ENCODE results near the gene KCNE1.
"Not testable (repeated sequence)": the region's sequence is repeated elsewhere in the genome, so short reads cannot be mapped to it uniquely, and the experiment has no call there.

The KCNE1 gene

DNA sequence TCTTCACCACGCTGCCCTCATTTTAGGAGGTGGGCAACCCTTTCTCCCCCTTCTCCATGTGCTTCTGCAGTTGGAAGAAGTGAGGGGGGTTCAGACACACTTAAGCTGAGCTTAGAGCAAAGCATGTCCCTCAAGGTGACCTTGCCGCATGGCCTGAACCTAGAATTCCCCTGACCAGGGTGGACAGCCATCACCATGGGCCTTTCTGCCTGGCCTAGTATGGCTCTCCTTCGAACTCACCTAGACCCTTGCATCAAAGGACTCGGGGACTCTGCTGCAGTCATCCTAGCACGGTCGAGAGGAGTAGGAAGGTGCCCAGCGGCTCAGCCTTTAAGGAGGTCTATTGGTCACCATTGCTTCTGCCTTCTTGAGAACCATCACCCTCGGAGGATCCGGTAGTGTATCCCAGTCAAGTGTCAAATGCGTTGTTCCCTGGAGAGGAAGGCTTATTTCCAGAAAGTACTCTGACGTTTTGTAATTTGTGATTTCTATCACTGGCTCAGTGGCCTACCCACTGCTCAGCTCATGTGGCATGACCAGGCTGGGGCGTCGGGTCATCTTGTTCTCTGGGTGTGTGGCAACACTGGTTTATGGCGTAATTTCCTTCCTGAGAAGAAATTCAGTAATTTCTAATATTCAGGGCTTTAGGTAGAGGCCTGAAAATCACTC lies at the start of gene KCNE1:
Gene KCNE1 (minus strand): TSS at position 424 of the 669 bp plus-strand sequence. CDS start 62,576 bp downstream, outside the sequence.
- DNase-seq (ENCODE audit: low read depth), result peak; percentile 62
- no peak within 1 kb of the TSS for H3K4me3 ChIP-seq (replicated peaks; ENCODE audit: low read depth, low read length)
- TF ChIP-seq, protein P1, sequence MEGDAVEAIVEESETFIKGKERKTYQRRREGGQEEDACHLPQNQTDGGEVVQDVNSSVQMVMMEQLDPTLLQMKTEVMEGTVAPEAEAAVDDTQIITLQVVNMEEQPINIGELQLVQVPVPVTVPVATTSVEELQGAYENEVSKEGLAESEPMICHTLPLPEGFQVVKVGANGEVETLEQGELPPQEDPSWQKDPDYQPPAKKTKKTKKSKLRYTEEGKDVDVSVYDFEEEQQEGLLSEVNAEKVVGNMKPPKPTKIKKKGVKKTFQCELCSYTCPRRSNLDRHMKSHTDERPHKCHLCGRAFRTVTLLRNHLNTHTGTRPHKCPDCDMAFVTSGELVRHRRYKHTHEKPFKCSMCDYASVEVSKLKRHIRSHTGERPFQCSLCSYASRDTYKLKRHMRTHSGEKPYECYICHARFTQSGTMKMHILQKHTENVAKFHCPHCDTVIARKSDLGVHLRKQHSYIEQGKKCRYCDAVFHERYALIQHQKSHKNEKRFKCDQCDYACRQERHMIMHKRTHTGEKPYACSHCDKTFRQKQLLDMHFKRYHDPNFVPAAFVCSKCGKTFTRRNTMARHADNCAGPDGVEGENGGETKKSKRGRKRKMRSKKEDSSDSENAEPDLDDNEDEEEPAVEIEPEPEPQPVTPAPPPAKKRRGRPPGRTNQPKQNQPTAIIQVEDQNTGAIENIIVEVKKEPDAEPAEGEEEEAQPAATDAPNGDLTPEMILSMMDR (IDR thresholded peaks at IDR 0.05; ENCODE audit: low read length, missing control alignments), result no peak

- TF ChIP-seq, protein P1 (IDR thresholded peaks at IDR 0.05; ENCODE audit: low read length, missing control alignments), result no peak
- H3K4me3 ChIP-seq (replicated peaks; ENCODE audit: low read depth, low read length), result no peak overlapping the region
- DNase-seq (ENCODE audit: low read depth), result no peak
Measured at GRCh38 chr21:34561806-34562205, 49.8 kb upstream of the KCNE1 start.

- TF ChIP-seq, protein P1 (IDR thresholded peaks at IDR 0.05; ENCODE audit: low read length, missing control alignments), result no peak
- no peak for DNase-seq (ENCODE audit: low read depth)
- no peak overlapping the region for H3K4me3 ChIP-seq (replicated peaks; ENCODE audit: low read depth, low read length)
Measured at GRCh38 chr21:34560609-34561008, 48.6 kb upstream of the KCNE1 start.

GRCh38 chr21:34560021-34560420 lies 48.0 kb upstream of the KCNE1 start:
- TF ChIP-seq, protein P1 (IDR thresholded peaks at IDR 0.05; ENCODE audit: low read length, missing control alignments), result no peak
- no peak overlapping the region for H3K4me3 ChIP-seq (replicated peaks; ENCODE audit: low read depth, low read length)
- DNase-seq (ENCODE audit: low read depth), result no peak

DNA sequence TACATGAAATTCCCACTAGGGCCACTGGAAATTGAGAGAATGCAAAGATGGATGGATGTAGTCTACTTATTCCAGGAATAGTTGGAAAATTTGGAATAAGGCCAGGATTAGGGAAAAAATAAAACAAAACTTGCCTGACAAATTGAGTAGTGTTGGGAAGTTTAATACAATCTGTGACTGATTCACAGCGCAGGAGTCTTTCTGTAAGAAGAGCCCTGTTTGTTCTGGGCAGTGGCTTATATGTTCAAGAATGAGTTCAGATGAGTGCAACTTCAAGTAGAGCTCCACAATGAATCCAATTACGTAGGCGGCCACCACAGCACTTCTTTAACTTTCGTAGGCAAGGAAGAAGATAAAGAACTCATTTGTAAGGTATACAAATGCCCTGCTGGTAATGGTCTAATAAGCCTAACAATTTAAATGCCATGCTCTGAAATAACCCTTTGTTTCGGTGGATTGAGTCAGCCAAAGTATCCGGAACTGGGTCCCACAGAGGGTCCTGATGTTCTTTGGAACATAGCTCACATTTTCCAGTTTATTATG lies 47.1 kb upstream of the KCNE1 start:
- no peak overlapping the region for H3K4me3 ChIP-seq (replicated peaks; ENCODE audit: low read depth, low read length)
- TF ChIP-seq, protein P1 (IDR thresholded peaks at IDR 0.05; ENCODE audit: low read length, missing control alignments), result no peak
- no peak for DNase-seq (ENCODE audit: low read depth)

DNA sequence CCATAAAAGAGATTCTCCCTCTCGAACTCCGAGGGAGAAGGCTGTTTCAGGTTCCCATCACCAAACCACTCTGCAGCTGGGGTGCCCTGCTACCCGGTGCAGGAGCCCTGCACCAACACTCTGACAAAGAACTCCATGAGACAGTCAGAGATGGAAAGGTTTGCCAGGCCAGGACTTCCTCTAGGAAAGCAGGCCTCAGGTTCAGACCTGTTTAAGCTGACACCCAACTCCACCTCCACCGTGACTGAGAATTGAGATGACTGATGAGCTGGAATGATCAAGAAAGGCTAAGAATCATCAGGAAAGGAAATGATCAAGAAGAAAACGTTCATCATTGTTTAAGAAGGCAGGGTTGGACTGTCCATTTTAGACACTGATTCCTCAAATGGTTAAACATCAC lies 46.2 kb upstream of the KCNE1 start:
- no peak overlapping the region for H3K4me3 ChIP-seq (replicated peaks; ENCODE audit: low read depth, low read length)
- DNase-seq (ENCODE audit: low read depth), result no peak
- TF ChIP-seq, protein P1 (IDR thresholded peaks at IDR 0.05; ENCODE audit: low read length, missing control alignments), result no peak

DNA sequence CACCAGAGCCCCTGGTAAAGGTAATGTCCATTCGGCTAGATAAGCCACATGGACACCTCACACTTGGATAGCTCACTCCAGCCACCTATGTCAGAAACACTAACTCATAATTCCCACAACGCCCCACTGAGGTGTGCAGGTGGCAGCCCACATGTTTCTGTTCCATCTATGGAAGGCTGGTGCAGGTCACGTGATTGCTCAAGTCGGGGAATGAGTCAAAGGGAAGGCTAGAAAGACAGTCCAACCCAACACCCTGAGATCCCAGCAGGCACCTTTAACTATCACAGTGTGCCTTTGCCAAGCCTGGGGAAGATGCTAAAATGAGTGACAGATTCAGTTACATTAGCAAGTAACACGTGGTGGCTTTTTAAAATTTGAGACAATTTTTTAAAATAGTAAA lies 45.3 kb upstream of the KCNE1 start:
- TF ChIP-seq, protein P1 (IDR thresholded peaks at IDR 0.05; ENCODE audit: low read length, missing control alignments), result no peak
- H3K4me3 ChIP-seq (replicated peaks; ENCODE audit: low read depth, low read length), result no peak overlapping the region
- no peak for DNase-seq (ENCODE audit: low read depth)

GRCh38 chr21:34554670-34555069 lies 42.7 kb upstream of the KCNE1 start:
- DNase-seq (ENCODE audit: low read depth); H3K4me3 ChIP-seq (replicated peaks; ENCODE audit: low read depth, low read length): not testable (repeated sequence)
